Retinal pigment epithelial cell (primary cell): ENCODE data around the gene RACGAP1.

ENCODE experiments used
- DNase-seq: peaks from one replicate; pipeline ENCODE4 v3.0.0-alpha.2; 2010; ENCODE audit warnings: low read depth
- H3K4me3 ChIP-seq: 2 replicates; pipeline ENCODE4 v1.5.1; 2011; ENCODE audit warnings: mild to moderate bottlenecking, low read length, control low read depth, moderate library complexity
- CTCF ChIP-seq: conservative IDR thresholded peaks from 2 replicates; pipeline ENCODE4 v1.5.1; 2011; ENCODE audit warnings: low read depth, low read length, control low read depth, inconsistent platforms

RACGAP1 gene

DNA sequence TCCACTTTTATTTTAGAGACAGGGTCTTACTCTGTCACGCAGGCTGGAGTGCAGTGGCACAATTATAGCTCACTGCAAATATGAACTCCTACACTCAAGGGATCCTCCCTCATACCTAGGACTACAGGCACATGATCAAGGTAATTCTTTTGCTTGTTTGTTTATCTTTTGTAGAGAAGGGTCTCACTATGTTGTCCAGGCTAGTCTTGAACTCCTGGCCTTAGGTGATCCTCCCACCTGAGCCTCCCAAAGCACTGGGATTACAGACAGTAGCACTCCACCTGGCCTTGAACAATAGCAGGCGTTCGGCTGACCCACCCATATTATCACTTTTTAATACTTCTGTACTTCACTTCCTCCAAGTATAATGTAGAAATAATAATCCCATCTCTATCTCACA, 1.4 kb upstream of the RACGAP1 start:
- no peak for DNase-seq
- no peak for TF ChIP-seq CTCF

GRCh38 chr12:50024805-50025186, 498 bp downstream of the RACGAP1 start:
- peak overlapping the region; percentile 92 for H3K4me3 ChIP-seq
- DNase-seq = no peak
- no peak for TF ChIP-seq CTCF

More for the DNA sequence above, 1.4 kb upstream of the RACGAP1 start:
- no peak overlapping the region for H3K4me3 ChIP-seq

DNA sequence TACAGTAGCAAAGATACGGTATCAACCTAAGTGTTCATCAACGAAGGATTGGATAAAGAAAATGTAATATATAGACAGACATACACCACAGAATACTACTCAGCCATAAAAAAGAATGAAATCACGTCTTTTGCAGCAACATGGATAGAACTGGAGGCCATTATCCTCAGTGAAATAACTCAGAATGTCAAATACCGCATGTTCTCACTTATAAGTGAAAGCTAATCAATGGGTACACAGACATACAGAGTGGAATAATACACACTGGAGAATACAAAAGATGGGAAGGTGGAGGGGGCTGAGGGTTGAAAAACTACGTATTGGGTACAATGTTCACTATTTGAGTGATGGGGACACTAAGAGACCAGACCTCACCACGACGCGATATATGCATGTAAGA, 1.1 kb downstream of the RACGAP1 start:
- no peak for DNase-seq
- TF ChIP-seq CTCF = no peak
- peak overlapping the region; percentile 92 for H3K4me3 ChIP-seq

- no peak for TF ChIP-seq CTCF
- no peak overlapping the region for H3K4me3 ChIP-seq
Observed at GRCh38 chr12:50022903-50023302, 2.4 kb downstream of the RACGAP1 start.

GRCh38 chr12:50021031-50021430, 4.3 kb downstream of the RACGAP1 start:
- DNase-seq = no peak
- no peak for TF ChIP-seq CTCF
- no peak overlapping the region for H3K4me3 ChIP-seq

More at GRCh38 chr12:50022903-50023302, 2.4 kb downstream of the RACGAP1 start:
- no peak for DNase-seq

GRCh38 chr12:50019524-50019923, 5.8 kb downstream of the RACGAP1 start:
- TF ChIP-seq CTCF = no peak
- no peak overlapping the region for H3K4me3 ChIP-seq
- no peak for DNase-seq

- no peak for TF ChIP-seq CTCF
- DNase-seq = no peak
Observed at GRCh38 chr12:50018968-50019367, 6.3 kb downstream of the RACGAP1 start.

More at GRCh38 chr12:50018968-50019367, 6.3 kb downstream of the RACGAP1 start:
- H3K4me3 ChIP-seq = no peak overlapping the region
